ENCODE measurements around the gene ETV3L. TPM values are rescaled to one million over a fixed set of nuclear protein-coding genes. Genes with fewer than 3 reads are reported as not detected.

Gene ETV3L
- total RNA-seq, 1 donor from 2014 or later: not detected

DNA sequence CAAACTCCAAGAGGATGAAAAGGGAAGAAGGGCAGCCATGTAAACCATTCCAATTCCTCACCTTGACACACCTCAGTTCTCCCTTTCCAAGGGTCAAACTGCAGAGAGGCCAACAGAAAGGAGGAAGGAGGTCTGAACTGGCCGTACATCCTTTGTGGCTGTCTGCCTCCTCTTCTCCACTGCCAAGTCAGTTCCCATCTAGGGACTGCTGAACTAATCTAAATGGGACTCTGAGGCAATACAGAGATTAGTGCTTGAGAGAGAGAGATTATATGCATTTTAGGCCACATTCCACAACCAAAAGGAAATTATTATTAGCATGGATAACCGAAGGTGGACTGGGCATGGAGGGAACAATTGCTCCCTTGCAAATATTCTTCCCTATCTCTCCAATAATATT lies 56.8 kb downstream of the ETV3L start:
- Histone ChIP-seq H4K20me1 (ENCODE audit: low read depth) (peaks cover 58% of the 10 kb centered on the region), H3K79me2 (ENCODE audit: low read depth) (peaks cover 74% of the 10 kb centered on the region), H3K27ac (no peak overlapping the region), H3K9me3 (ENCODE audit: low read depth) (no peaks in the 10 kb centered on the region), H3F3A (ENCODE audit: low read depth) (peaks cover 23% of the 10 kb centered on the region), H3K4me2 (peak overlapping the region; percentile 96), H3K36me3 (no peaks in the 10 kb centered on the region), H3K9ac (no peak overlapping the region), H3K4me3 (peak overlapping the region; percentile 98), H2AFZ (replicated peaks) (no peak overlapping the region), H3K27me3 (no peaks in the 10 kb centered on the region), H3K4me1 (peaks cover 32% of the 10 kb centered on the region)
- Mint-ChIP-seq H3K27me3 (ENCODE audit: insufficient read depth, low read depth) (peaks cover 5% of the 10 kb centered on the region), H3K36me3 (peaks cover 6% of the 10 kb centered on the region), H3K4me3 (peak overlapping the region; percentile 97), H3K4me1 (peaks cover 36% of the 10 kb centered on the region), H3K9me3 (no peaks in the 10 kb centered on the region), H3K27ac (no peak overlapping the region)
- DNase-seq (ENCODE audit: low spot score): no peak
- TF ChIP-seq, protein P1, sequence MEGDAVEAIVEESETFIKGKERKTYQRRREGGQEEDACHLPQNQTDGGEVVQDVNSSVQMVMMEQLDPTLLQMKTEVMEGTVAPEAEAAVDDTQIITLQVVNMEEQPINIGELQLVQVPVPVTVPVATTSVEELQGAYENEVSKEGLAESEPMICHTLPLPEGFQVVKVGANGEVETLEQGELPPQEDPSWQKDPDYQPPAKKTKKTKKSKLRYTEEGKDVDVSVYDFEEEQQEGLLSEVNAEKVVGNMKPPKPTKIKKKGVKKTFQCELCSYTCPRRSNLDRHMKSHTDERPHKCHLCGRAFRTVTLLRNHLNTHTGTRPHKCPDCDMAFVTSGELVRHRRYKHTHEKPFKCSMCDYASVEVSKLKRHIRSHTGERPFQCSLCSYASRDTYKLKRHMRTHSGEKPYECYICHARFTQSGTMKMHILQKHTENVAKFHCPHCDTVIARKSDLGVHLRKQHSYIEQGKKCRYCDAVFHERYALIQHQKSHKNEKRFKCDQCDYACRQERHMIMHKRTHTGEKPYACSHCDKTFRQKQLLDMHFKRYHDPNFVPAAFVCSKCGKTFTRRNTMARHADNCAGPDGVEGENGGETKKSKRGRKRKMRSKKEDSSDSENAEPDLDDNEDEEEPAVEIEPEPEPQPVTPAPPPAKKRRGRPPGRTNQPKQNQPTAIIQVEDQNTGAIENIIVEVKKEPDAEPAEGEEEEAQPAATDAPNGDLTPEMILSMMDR (IDR thresholded peaks at IDR 0.05): no peak
- TF ChIP-seq EZH2 (IDR thresholded peaks at IDR 0.05): no peak
- TF ChIP-seq EZH2phosphoT487 (IDR thresholded peaks at IDR 0.05): no peak

Other genes with a start within 250 kb of the ETV3L start
- gene INSRR, start 240.7 kb downstream of the ETV3L start, total RNA-seq (ENCODE audit: low replicate concordance): not detected in 2 replicates
- gene NTRK1, start 238.9 kb downstream of the ETV3L start, total RNA-seq (ENCODE audit: low replicate concordance): 0.15 TPM in 1 of 2 replicates, not detected in the other
- gene PEAR1, start 206.1 kb downstream of the ETV3L start, total RNA-seq (ENCODE audit: low replicate concordance): 0.06 TPM in 1 of 2 replicates, not detected in the other
- gene LRRC71, start 179.2 kb downstream of the ETV3L start, total RNA-seq (ENCODE audit: low replicate concordance): not detected in 2 replicates
- gene ARHGEF11, start 54.1 kb downstream of the ETV3L start, total RNA-seq (ENCODE audit: low replicate concordance): 31.9 and 33.8 TPM in 2 replicates
- 13.7 and 19.5 TPM in 2 replicates for gene ETV3, start 38.6 kb upstream of the ETV3L start, total RNA-seq (ENCODE audit: low replicate concordance)